Measurements from ENCODE around the gene CSMD2.

- TF ChIP-seq CTCF (IDR thresholded peaks at IDR 0.05) (no peak), POLR2A (IDR thresholded peaks at IDR 0.05) (no peak), EP300 (IDR thresholded peaks at IDR 0.05) (no peak)
These were observed 194.7 kb downstream of the CSMD2 start for GRCh38 chr1:33970148-33970825.
